Liver (tissue), 9 donors: ENCODE results near the gene ST3GAL3. TPM values are rescaled to one million over a fixed set of nuclear protein-coding genes. Genes with fewer than 3 reads are reported as not detected.

Experiments used
- DNase-seq: peaks from one replicate; pipeline ENCODE4 v3.0.0-alpha.2; 2017; ENCODE audit warnings: low spot score
- H3K27ac ChIP-seq, 2 donors: one replicate each; pipeline ENCODE4 v1.7.0; 2013; ENCODE audit warnings: inconsistent platforms in 2 of 2, low read length in 2 of 2, control low read depth in 1 of 2, low read depth in 1 of 2, mild to moderate bottlenecking in 1 of 2
- H3K27me3 ChIP-seq, 4 donors: one replicate each; pipeline versions ENCODE4 v1.6.1 to v1.7.0; 2013; ENCODE audit warnings: low read length in 3 of 4, inconsistent platforms in 1 of 4, mild to moderate bottlenecking in 1 of 4, moderate library complexity in 1 of 4; ENCODE audit not compliant: control insufficient read depth in 4 of 4, insufficient read depth in 4 of 4
- H3K36me3 ChIP-seq, 4 donors: one replicate each; pipeline versions ENCODE4 v1.6.1 to v1.7.0; 2013; ENCODE audit warnings: low read length in 3 of 4, mild to moderate bottlenecking in 3 of 4, low read depth in 1 of 4, moderate library complexity in 1 of 4; ENCODE audit not compliant: control insufficient read depth in 4 of 4, insufficient read depth in 3 of 4
- H3K4me1 ChIP-seq, 4 donors: one replicate each; pipeline versions ENCODE4 v1.6.1 to v1.7.0; 2013; ENCODE audit warnings: low read length in 3 of 4, mild to moderate bottlenecking in 3 of 4, moderate library complexity in 1 of 4; ENCODE audit not compliant: control insufficient read depth in 4 of 4, insufficient read depth in 4 of 4
- H3K4me3 ChIP-seq, 3 donors: one replicate each; pipeline versions ENCODE4 v1.6.1 to v1.7.0; 2013; ENCODE audit warnings: low read length in 3 of 3, control low read depth in 1 of 3, low read depth in 1 of 3, mild to moderate bottlenecking in 1 of 3
- H3K9ac ChIP-seq, 2 donors: one replicate each; pipeline ENCODE4 v1.7.0; 2013; ENCODE audit warnings: low read length in 2 of 2, mild to moderate bottlenecking in 2 of 2, moderate library complexity in 2 of 2, control low read depth in 1 of 2, low read depth in 1 of 2
- H3K9me3 ChIP-seq, 4 donors: one replicate each; pipeline versions ENCODE4 v1.6.1 to v1.7.0; 2013; ENCODE audit warnings: low read length in 3 of 4; ENCODE audit not compliant: control insufficient read depth in 4 of 4
- EGR1 ChIP-seq, 2 donors: IDR thresholded peaks; 2 replicates each; pipeline ENCODE4 v1.6.1; 2016 to 2018; ENCODE audit warnings: antibody characterized with exemption in 2 of 2, low read depth in 2 of 2
- FOXA1 ChIP-seq: IDR thresholded peaks from 2 replicates; pipeline ENCODE4 v1.6.1; 2016; ENCODE audit warnings: antibody characterized with exemption
- FOXA2 ChIP-seq: IDR thresholded peaks from 2 replicates; pipeline ENCODE4 v1.6.1; 2016; ENCODE audit warnings: antibody characterized with exemption
- GABPA ChIP-seq, 2 donors: IDR thresholded peaks in 1 of 2; conservative IDR thresholded peaks in 1 of 2; 2 replicates each; pipeline ENCODE4 v1.6.1; 2016; ENCODE audit warnings: antibody characterized with exemption in 2 of 2, mild to moderate bottlenecking in 1 of 2, moderate library complexity in 1 of 2
- JUND ChIP-seq, 2 donors: IDR thresholded peaks; 2 replicates each; pipeline ENCODE4 v1.6.1; 2016; ENCODE audit warnings: antibody characterized with exemption in 2 of 2
- NR2F2 ChIP-seq: IDR thresholded peaks from 2 replicates; pipeline ENCODE4 v1.6.1; 2016; ENCODE audit warnings: antibody characterized with exemption
- SP1 ChIP-seq: IDR thresholded peaks from 2 replicates; pipeline ENCODE4 v1.6.1; 2018; ENCODE audit warnings: antibody characterized with exemption, mild to moderate bottlenecking
- YY1 ChIP-seq: IDR thresholded peaks from 2 replicates; pipeline ENCODE4 v1.6.1; 2016; ENCODE audit warnings: antibody characterized with exemption, mild to moderate bottlenecking
- WGBS: extraction: QIAGEN DNeasy Blood & Tissue Kit; methylation state at CpG from one replicate; pipeline ENCODE4 v1.1.7; 2013; 5-methylcytosine and 5-hydroxymethylcytosine counted together
- polyA plus RNA-seq, 2 donors: library from polyadenylated mRNA; stranded (reverse) in 1 of 2; unstranded in 1 of 2; fragments of 200-250 nt in 1 of 2; fragments of >200 nt in 1 of 2; fragmentation: Nextera tagmentation in 1 of 2; extraction: Ambion mirVana in 1 of 2; gene quantifications; one replicate each; pipeline versions ENCODE4 v1.2.1 to v1.2.3, GENCODE V29; 2013 to 2015
- total RNA-seq, 2 donors: library from RNA; depleted of rRNA; stranded (reverse); fragments of >200 nt; gene quantifications; one replicate each; pipeline ENCODE4 v1.2.3, GENCODE V29; 2014
- TF ChIP-seq, protein P1 (sequence below): IDR thresholded peaks from 2 replicates; pipeline ENCODE4 v1.6.1; 2016; ENCODE audit warnings: antibody characterized with exemption, mild to moderate bottlenecking
- TF ChIP-seq, protein P2 (sequence below): IDR thresholded peaks from 2 replicates; pipeline ENCODE4 v1.6.1; 2016; ENCODE audit warnings: antibody characterized with exemption
- TF ChIP-seq, protein P3 (sequence below): IDR thresholded peaks from 2 replicates; pipeline ENCODE4 v1.6.1; 2016; ENCODE audit warnings: antibody characterized with exemption
- TF ChIP-seq, protein P4 (sequence below): fragments of 150-350 bp; IDR thresholded peaks from 2 replicates; pipeline ENCODE4 v1.5.1; 2017; ENCODE audit warnings: improper control_type of control experiment, low read depth, low read length; ENCODE audit not compliant: missing input control
- donor health status: healthy.
- donor health status: healthy.
- donor health status: healthy.
- donor health status: healthy.
- donor health status: healthy.

The ST3GAL3 gene
- total and polyA plus RNA-seq, 4 donors, result 4.9 to 11.4 (median 8.1) TPM

DNA sequence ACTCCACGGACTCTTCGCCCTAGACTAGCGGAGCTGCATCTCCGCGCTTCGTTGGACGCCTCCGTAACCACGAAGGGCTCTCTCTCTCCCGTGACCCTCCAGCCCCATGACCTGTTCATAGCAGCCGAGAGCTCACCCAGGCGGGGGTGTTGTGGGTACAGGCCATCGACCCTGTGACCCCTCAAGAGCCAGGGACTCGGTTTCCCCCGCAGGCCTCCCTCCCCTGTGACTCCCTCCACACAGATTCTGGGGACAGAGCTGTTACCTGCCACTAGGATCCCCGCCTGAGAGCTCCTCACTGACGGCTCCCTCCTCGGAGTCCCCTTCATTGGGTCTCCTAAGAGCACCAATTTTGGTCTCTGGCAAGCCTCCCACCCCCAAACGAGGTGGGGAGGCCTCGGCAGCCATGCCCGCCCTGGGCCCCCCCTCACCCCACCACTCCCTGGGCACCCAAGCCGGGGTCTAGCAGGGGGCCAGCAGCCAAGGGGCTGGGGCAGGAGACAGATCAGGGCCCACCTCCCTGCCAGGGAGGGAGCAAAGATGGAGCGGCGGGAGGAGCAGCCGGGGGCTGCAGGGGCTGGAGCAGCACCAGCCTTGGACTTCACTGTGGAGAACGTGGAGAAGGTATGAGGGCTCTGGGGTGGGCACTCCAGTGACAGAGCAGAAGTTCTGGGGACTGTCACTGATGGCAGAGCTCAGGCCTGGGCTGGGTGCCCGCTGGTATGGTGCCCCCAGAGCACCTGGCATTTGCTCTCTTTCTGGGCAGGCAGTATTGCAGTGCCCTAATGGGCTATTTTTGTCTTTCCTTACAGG, 239.9 kb downstream of the ST3GAL3 start (continued):
- TF ChIP-seq, protein P1, sequence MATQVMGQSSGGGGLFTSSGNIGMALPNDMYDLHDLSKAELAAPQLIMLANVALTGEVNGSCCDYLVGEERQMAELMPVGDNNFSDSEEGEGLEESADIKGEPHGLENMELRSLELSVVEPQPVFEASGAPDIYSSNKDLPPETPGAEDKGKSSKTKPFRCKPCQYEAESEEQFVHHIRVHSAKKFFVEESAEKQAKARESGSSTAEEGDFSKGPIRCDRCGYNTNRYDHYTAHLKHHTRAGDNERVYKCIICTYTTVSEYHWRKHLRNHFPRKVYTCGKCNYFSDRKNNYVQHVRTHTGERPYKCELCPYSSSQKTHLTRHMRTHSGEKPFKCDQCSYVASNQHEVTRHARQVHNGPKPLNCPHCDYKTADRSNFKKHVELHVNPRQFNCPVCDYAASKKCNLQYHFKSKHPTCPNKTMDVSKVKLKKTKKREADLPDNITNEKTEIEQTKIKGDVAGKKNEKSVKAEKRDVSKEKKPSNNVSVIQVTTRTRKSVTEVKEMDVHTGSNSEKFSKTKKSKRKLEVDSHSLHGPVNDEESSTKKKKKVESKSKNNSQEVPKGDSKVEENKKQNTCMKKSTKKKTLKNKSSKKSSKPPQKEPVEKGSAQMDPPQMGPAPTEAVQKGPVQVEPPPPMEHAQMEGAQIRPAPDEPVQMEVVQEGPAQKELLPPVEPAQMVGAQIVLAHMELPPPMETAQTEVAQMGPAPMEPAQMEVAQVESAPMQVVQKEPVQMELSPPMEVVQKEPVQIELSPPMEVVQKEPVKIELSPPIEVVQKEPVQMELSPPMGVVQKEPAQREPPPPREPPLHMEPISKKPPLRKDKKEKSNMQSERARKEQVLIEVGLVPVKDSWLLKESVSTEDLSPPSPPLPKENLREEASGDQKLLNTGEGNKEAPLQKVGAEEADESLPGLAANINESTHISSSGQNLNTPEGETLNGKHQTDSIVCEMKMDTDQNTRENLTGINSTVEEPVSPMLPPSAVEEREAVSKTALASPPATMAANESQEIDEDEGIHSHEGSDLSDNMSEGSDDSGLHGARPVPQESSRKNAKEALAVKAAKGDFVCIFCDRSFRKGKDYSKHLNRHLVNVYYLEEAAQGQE, result no peak
- TF ChIP-seq, protein P2, sequence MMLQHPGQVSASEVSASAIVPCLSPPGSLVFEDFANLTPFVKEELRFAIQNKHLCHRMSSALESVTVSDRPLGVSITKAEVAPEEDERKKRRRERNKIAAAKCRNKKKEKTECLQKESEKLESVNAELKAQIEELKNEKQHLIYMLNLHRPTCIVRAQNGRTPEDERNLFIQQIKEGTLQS, result no peak
- TF ChIP-seq, protein P3, sequence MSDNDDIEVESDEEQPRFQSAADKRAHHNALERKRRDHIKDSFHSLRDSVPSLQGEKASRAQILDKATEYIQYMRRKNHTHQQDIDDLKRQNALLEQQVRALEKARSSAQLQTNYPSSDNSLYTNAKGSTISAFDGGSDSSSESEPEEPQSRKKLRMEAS, result no peak
- TF ChIP-seq JUND (IDR thresholded peaks at IDR 0.05), result no peak
- TF ChIP-seq YY1, result no peak
- no peak for TF ChIP-seq EGR1 (IDR thresholded peaks at IDR 0.05; ENCODE audit: low read depth in 2 of 2)

DNA sequence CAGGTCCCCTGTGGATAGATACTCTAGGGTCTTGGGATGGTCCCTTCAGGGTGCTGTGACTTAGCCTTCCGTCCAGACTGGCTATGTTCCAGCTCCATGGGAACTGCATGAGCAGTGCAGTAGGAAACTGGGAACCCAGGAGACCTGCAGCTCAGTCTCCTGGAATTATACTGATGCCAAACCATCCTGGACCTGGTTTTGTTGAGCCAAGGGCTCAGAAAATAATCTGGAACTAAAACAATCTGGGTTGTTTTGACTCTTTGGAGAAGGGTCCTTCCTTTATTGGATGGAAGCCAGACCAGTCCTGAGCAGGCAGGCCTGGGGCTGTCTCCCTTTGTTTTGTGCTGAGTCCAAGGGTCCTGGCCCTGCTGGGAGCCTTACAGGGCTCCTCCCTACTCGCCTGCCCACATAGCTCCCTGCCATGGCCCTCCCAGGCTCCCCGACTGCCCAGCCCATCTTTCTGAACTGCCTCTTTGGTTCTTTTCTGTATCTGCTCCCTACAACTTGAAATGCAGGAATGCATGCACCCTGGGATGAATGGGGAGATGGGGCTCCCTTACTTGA, 240.6 kb downstream of the ST3GAL3 start:
- DNase-seq, result no peak
- H3K36me3 ChIP-seq, result peaks cover 0 to 6% (median 0%) of the 10 kb centered on the region in 4 donors
- peak overlapping the region; percentile 78 to 99 (median 85) for H3K4me3 ChIP-seq
- 49% methylated on average over 3 of the region's 3 CpGs for WGBS
- no peak overlapping the region for H3K27ac ChIP-seq
- H3K27me3 ChIP-seq, result no peaks in the 10 kb centered on the region
- peak overlapping the region in 1 of 2 donors; percentile 84 for H3K9ac ChIP-seq
- TF ChIP-seq NR2F2 (no peak), FOXA2 (no peak), SP1 (no peak), JUND (IDR thresholded peaks at IDR 0.05) (no peak)
- TF ChIP-seq, protein P1, result no peak
- no peaks in the 10 kb centered on the region for H3K9me3 ChIP-seq
- peaks cover 5 to 28% (median 22%) of the 10 kb centered on the region in 4 donors for H3K4me1 ChIP-seq

DNA sequence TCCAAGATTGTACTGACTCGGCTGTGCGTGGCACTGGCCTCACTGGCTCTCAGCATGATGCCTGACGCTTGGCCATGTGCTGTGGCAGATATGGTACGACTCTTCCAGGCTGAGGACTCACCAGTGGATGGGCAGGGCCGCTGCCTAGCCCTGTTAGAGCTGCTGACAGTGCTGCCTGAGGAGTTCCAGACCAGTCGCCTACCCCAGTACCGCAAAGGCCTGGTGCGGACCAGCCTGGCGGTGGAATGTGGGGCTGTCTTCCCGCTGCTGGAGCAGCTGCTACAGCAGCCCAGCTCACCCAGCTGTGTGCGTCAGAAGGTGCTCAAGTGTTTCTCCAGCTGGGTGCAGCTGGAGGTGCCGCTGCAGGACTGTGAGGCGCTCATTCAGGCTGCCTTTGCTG, 242.3 kb downstream of the ST3GAL3 start:
- TF ChIP-seq GABPA (IDR thresholded peaks at IDR 0.05 in 1 of 2, conservative IDR thresholded peaks at IDR 0.05 in 1 of 2) (no peak), YY1 (no peak), EGR1 (IDR thresholded peaks at IDR 0.05; ENCODE audit: low read depth in 2 of 2) (no peak), FOXA2 (no peak), FOXA1 (no peak)
- TF ChIP-seq, protein P3, result no peak
- TF ChIP-seq, protein P4, sequence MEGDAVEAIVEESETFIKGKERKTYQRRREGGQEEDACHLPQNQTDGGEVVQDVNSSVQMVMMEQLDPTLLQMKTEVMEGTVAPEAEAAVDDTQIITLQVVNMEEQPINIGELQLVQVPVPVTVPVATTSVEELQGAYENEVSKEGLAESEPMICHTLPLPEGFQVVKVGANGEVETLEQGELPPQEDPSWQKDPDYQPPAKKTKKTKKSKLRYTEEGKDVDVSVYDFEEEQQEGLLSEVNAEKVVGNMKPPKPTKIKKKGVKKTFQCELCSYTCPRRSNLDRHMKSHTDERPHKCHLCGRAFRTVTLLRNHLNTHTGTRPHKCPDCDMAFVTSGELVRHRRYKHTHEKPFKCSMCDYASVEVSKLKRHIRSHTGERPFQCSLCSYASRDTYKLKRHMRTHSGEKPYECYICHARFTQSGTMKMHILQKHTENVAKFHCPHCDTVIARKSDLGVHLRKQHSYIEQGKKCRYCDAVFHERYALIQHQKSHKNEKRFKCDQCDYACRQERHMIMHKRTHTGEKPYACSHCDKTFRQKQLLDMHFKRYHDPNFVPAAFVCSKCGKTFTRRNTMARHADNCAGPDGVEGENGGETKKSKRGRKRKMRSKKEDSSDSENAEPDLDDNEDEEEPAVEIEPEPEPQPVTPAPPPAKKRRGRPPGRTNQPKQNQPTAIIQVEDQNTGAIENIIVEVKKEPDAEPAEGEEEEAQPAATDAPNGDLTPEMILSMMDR, result no peak
- Histone ChIP-seq H3K4me3 (no peak overlapping the region), H3K9ac (no peak overlapping the region), H3K9me3 (no peaks in the 10 kb centered on the region), H3K27ac (no peak overlapping the region), H3K4me1 (peaks cover 5 to 28% (median 22%) of the 10 kb centered on the region in 4 donors), H3K36me3 (peaks cover 0 to 6% (median 0%) of the 10 kb centered on the region in 4 donors), H3K27me3 (no peaks in the 10 kb centered on the region)
- DNase-seq, result no peak
- WGBS, result 88% methylated on average over 13 of the region's 13 CpGs
